DMS53 treated with DMSO at 0.1 percent for 48 hours (cell line): ENCODE results near the gene IP6K3.

ENCODE experiments used
- DNase-seq: peaks from one replicate; lab custom pipeline; 2025; ENCODE audit not compliant: unreplicated experiment; lab: John Stamatoyannopoulos, UW

The IP6K3 gene

GRCh38 chr6:33759887-33760629 is 13.4 kb upstream of the IP6K3 start:
- DNase-seq: no peak

GRCh38 chr6:33758815-33759216 is 12.1 kb upstream of the IP6K3 start:
- DNase-seq: no peak

GRCh38 chr6:33757906-33758305 is 11.2 kb upstream of the IP6K3 start:
- no peak for DNase-seq

- no peak for DNase-seq
These were observed 10.4 kb upstream of the IP6K3 start for GRCh38 chr6:33757113-33757512.

- no peak for DNase-seq
These were observed 9.7 kb upstream of the IP6K3 start for GRCh38 chr6:33756211-33756954.

GRCh38 chr6:33755070-33755869 is 8.6 kb upstream of the IP6K3 start:
- DNase-seq: no peak

GRCh38 chr6:33754222-33754621 is 7.5 kb upstream of the IP6K3 start:
- no peak for DNase-seq

GRCh38 chr6:33752646-33753015 is 5.9 kb upstream of the IP6K3 start:
- no peak for DNase-seq

GRCh38 chr6:33751771-33752645 is 5.3 kb upstream of the IP6K3 start:
- peak; percentile 26 for DNase-seq

- no peak for DNase-seq
These were observed 3.7 kb upstream of the IP6K3 start for GRCh38 chr6:33750244-33750991.

- DNase-seq: no peak
These were observed 2.7 kb upstream of the IP6K3 start for GRCh38 chr6:33749401-33749800.

GRCh38 chr6:33748841-33749240 is 2.1 kb upstream of the IP6K3 start:
- DNase-seq: no peak

- DNase-seq: no peak
These were observed 1.1 kb upstream of the IP6K3 start for GRCh38 chr6:33747823-33748222.

GRCh38 chr6:33746036-33746600 is 587 bp downstream of the IP6K3 start:
- peak; percentile 34 for DNase-seq

GRCh38 chr6:33745548-33745947 is 1.2 kb downstream of the IP6K3 start:
- DNase-seq: peak; percentile 37

- DNase-seq: peak; percentile 6
These were observed 1.7 kb downstream of the IP6K3 start for GRCh38 chr6:33744895-33745546.

- peak; percentile 92 for DNase-seq
These were observed 2.5 kb downstream of the IP6K3 start for GRCh38 chr6:33744001-33744848.

GRCh38 chr6:33742837-33743236 is 3.9 kb downstream of the IP6K3 start:
- no peak for DNase-seq
